HG03442 (cell line): Measurements from ENCODE around the gene ENTREP3.
"Not testable (repeated sequence)": the region's sequence is repeated elsewhere in the genome, so short reads cannot be mapped to it uniquely, and the experiment has no call there.

Experiments used
- ATAC-seq: cut with Tn5 transposase; IDR thresholded peaks from one replicate; pipeline ENCODE4 v1.9.1; 2021; ENCODE audit warnings: mild to moderate bottlenecking, moderate library complexity; ENCODE audit not compliant: unreplicated experiment

The ENTREP3 gene, protein sequence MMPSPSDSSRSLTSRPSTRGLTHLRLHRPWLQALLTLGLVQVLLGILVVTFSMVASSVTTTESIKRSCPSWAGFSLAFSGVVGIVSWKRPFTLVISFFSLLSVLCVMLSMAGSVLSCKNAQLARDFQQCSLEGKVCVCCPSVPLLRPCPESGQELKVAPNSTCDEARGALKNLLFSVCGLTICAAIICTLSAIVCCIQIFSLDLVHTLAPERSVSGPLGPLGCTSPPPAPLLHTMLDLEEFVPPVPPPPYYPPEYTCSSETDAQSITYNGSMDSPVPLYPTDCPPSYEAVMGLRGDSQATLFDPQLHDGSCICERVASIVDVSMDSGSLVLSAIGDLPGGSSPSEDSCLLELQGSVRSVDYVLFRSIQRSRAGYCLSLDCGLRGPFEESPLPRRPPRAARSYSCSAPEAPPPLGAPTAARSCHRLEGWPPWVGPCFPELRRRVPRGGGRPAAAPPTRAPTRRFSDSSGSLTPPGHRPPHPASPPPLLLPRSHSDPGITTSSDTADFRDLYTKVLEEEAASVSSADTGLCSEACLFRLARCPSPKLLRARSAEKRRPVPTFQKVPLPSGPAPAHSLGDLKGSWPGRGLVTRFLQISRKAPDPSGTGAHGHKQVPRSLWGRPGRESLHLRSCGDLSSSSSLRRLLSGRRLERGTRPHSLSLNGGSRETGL

GRCh38 chr1:155255243-155256007 is at the start of gene ENTREP3:
ENTREP3 (minus strand) TSS chr1:155255483; CDS start chr1:155254877, 606 bp downstream.
- ATAC-seq, result peak; percentile 51

GRCh38 chr1:155304558-155305063 is 49.3 kb upstream of the ENTREP3 start:
- no peak for ATAC-seq

GRCh38 chr1:155301342-155301841 is 46.1 kb upstream of the ENTREP3 start, which contains the start of gene PKLR:
PKLR (minus strand) TSS chr1:155301438; CDS start chr1:155301395, 43 bp downstream.
- no peak for ATAC-seq

GRCh38 chr1:155300553-155301329 is 45.5 kb upstream of the ENTREP3 start:
- ATAC-seq, result no peak

GRCh38 chr1:155300024-155300423 is 44.7 kb upstream of the ENTREP3 start:
- no peak for ATAC-seq

- no peak for ATAC-seq
Measured at GRCh38 chr1:155297384-155297783, 42.1 kb upstream of the ENTREP3 start.

GRCh38 chr1:155296661-155297060 is 41.4 kb upstream of the ENTREP3 start:
- ATAC-seq, result no peak

- ATAC-seq, result no peak
Measured at GRCh38 chr1:155295942-155296267, 40.6 kb upstream of the ENTREP3 start.

GRCh38 chr1:155295183-155295941 is 40.1 kb upstream of the ENTREP3 start:
- ATAC-seq, result no peak

DNA sequence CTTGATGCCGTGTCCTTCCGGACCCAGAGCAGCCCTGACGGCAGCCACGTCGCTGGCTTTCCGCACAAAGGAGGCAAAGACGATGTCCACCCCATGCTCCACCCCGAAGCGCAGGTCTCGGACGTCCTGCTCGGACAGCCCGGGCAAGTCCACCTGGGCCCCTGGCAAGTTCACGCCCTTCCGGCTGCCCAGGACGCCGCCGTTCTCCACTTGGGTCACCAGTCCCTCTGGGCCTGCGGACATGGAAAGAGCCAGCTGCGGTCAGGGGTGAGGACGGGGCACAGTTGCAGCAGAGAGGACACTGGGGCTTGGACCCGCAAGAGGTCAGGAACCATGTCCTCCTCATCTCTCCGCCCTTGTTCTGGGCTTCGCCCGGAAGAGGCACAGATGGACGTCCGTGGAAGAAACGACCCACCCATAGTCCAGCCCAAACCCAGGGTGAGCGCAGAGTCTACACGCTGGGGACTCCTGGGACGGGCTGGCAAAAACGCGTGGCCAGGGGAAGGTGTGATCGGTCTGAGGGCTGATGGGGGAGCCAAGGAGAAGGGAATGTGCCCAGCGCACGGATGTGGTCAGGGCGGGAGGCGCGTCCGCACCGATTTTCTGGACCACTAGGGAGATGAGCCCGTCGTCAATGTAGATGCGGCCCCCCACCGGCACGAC is 39.4 kb upstream of the ENTREP3 start:
- no peak for ATAC-seq

GRCh38 chr1:155293086-155293749 is 37.9 kb upstream of the ENTREP3 start:
- no peak for ATAC-seq

- ATAC-seq, result not testable (repeated sequence)
Measured at GRCh38 chr1:155291006-155291405, 35.7 kb upstream of the ENTREP3 start.

- no peak for ATAC-seq
Measured at GRCh38 chr1:155287987-155288543, 32.8 kb upstream of the ENTREP3 start.

- ATAC-seq, result no peak
Measured at GRCh38 chr1:155286544-155286943, 31.3 kb upstream of the ENTREP3 start.

GRCh38 chr1:155285631-155286044 is 30.4 kb upstream of the ENTREP3 start:
- no peak for ATAC-seq

DNA sequence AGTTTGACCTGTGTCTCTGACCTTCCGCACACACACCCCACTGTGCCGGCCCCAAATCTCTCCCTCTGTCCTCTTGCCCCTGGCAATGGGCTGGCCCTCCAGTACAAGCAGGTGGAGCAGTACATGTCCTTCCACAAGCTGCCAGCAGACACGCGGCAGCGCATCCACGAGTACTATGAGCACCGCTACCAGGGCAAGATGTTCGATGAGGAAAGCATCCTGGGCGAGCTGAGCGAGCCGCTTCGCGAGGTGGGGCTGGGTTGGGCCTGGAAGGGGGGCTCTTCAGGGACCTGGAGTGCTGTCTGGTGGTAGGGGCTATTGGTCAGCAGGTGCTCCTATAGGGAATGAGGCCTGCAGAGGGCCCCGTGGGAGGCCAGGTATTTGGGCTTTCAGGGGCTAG is 29.8 kb upstream of the ENTREP3 start:
- no peak for ATAC-seq

DNA sequence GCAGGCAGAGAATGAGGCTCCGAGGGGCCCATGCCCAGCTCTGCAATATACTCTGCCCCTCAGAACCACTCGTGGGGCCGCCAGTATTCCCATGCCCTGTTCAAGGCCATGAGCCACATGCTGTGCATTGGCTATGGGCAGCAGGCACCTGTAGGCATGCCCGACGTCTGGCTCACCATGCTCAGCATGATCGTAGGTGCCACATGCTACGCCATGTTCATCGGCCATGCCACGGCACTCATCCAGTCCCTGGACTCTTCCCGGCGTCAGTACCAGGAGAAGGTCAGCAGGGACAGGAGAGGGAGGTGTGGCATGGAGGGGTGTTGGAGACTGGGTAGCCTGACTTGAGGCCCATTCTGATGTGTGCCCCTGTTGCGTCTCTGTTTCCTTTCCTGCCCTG is 29.2 kb upstream of the ENTREP3 start:
- ATAC-seq, result no peak

DNA sequence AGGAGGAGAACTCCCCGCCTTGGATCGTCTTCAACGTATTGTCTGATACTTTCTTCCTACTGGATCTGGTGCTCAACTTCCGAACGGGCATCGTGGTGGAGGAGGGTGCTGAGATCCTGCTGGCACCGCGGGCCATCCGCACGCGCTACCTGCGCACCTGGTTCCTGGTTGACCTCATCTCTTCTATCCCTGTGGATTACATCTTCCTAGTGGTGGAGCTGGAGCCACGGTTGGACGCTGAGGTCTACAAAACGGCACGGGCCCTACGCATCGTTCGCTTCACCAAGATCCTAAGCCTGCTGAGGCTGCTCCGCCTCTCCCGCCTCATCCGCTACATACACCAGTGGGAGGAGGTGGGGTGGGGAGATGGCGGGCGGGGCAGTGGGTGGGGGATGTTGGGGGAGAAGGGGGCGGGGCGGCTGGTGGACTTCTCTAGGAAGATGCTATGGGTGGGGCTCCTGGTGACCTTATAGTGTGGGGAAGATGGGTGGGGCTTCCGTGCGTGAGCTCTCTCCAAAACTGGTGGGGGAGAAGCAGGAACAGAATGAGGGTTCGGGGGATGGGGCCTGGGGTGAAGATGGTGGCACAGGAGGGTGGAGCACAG is 27.3 kb upstream of the ENTREP3 start:
- ATAC-seq, result no peak
